ENCODE measurements around the gene CACNA2D2.

DNA sequence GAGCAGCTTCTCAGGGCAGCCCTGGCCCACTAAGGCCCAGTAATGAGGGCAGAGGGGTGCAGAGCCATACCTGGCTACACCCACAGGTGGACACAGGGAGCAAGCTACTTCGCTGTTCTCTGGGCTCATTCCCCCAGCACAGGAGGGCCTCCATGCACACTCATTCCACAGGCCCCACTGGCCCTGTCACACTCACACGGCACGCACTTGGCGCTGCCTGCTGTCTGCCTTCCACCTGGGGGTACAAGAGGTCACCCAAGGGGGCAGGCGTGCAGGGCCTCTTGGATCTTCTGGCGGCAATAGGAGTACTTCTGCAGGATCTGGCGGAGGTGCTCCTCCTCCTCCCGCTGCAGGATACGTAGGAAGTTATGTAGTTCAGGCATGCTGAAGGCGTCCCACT lies 173.1 kb downstream of the CACNA2D2 start:
- TF ChIP-seq, protein P1, sequence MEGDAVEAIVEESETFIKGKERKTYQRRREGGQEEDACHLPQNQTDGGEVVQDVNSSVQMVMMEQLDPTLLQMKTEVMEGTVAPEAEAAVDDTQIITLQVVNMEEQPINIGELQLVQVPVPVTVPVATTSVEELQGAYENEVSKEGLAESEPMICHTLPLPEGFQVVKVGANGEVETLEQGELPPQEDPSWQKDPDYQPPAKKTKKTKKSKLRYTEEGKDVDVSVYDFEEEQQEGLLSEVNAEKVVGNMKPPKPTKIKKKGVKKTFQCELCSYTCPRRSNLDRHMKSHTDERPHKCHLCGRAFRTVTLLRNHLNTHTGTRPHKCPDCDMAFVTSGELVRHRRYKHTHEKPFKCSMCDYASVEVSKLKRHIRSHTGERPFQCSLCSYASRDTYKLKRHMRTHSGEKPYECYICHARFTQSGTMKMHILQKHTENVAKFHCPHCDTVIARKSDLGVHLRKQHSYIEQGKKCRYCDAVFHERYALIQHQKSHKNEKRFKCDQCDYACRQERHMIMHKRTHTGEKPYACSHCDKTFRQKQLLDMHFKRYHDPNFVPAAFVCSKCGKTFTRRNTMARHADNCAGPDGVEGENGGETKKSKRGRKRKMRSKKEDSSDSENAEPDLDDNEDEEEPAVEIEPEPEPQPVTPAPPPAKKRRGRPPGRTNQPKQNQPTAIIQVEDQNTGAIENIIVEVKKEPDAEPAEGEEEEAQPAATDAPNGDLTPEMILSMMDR (IDR thresholded peaks at IDR 0.05; ENCODE audit: low read length): no peak
- TF ChIP-seq EZH2 (IDR thresholded peaks at IDR 0.05; ENCODE audit: borderline replicate concordance, low read length): no peak

Measured in OCI-LY1 (cell line).